HG03378 (cell line): ENCODE measurements around the gene SPTLC3.
A peak's percentile ranks its signal among the peaks of the same experiment; 100 is the strongest.

Experiments used
- ATAC-seq: cut with Tn5 transposase; IDR thresholded peaks from one replicate; pipeline ENCODE4 v1.9.1; 2021; ENCODE audit warnings: mild to moderate bottlenecking, moderate library complexity; ENCODE audit not compliant: unreplicated experiment

Gene SPTLC3

GRCh38 chr20:13174402-13174801 lies 165.6 kb downstream of the SPTLC3 start:
- peak; percentile 84 for ATAC-seq

DNA sequence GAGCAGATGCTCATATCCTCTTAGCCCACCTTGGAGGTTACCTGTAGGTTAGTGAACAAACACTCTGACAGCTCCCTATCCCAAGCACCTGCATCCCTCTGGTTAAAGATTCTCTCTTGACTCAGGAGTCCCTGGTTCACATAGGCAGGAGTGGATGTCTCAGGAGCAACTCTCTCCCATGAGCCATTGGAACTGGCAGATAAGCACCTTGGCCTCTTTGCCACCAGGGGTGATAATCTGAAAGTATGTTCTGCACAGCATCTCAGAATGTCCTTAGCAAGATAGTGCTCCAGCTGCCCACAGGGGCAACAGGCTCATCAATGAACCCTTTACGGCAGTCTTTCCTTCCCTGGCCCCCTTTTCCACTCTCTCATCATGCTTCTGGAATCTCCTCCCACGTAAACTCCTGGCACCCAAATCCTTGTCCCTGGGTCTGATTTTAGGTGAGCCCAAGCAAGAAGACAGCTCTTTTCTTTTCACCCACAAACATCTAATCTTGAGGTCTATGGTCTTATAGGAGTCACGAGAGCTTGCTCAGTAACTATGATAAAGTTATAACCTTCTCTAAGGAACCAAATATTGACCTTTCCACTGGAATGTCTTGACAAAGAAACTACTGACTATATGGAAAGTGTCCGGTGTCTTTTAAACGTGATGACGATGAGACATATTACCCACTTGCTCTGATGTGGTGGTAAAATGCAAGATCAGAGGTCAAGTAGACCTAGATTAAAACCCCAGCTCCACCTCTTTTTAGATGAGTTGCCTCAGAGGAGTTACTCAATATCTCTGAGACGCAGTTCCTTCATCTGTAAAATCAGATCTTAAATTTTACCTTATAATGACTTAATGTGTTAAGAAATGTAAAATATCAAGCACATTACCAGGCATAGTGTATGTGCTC lies 172.5 kb downstream of the SPTLC3 start:
- ATAC-seq, result no peak

DNA sequence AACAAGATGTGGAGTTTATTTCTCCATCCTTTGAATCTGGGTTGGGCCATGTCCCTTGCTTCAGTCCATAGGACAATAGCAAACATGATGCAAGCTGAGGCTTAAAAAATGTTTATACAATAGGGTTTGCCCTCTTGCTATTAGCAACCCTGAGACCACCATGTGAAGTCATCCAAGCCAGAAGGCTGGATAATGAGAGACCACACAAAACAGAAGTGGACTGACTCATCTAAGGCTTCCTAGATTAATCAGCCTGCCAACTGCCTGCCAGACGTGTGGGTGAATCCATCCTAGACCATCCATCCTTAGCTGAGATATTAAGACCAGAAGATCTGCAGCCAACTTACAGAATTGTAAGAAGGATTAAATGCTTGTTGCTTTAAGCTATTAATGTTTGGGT lies 174.2 kb downstream of the SPTLC3 start:
- ATAC-seq, result no peak

GRCh38 chr20:13186043-13186774 lies 177.4 kb downstream of the SPTLC3 start:
- ATAC-seq, result no peak

DNA sequence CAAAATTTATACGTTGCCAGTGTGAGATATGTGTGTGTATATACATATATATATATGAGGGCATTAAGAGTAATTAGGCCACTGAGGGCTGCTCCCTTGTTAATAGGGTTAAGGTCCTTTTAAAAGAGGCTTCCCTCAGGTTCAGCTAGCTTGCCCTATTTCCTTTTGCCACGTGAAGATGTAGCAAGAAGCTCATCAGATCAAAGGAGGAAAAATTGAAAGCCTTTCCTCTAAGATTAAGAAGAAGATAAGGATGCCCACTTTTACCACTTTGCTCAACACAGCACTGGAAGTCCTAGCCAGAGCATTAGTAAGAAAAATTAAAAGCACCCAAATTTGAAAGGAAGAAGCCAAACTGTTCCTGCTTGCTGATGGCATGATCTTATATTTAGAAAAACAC lies 179.1 kb downstream of the SPTLC3 start:
- ATAC-seq, result no peak

- ATAC-seq, result no peak
Measured at GRCh38 chr20:13199279-13199678, 190.5 kb downstream of the SPTLC3 start.

DNA sequence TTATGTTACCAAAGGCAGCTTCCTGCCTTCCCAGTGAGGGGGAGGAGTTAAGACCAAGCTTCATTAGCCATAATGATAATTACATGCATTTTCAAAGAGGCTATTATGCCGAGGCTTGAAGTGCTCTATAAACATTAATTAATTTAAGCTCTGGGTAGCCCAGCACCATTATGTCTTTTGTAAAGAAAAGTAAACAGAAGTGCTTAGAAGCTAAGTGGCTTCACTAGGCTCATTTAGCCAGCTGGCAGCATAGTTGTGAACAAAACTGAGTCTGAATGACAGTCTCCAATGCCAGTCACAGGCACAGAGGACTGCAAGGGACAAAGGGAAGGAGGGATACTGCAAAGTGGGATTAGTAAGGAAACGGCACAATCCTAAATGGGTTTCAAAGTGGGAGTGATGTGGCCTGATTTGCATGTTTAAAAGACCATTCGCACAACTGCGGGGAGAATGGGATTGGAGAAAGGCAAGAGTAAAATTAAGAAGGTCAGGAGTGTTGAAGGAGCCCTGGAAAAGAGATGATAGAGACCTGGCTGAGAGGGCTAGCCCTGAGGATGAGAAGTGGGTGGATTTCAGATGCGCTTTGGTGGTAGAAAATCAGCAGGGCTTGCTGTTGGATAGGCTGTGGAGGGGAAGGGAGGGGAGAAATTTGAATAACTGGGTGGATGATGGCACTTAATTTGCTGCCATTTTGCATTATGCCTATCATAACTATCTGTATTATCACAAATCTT lies 192.2 kb downstream of the SPTLC3 start:
- no peak for ATAC-seq

GRCh38 chr20:13202565-13202964 lies 193.8 kb downstream of the SPTLC3 start:
- no peak for ATAC-seq

DNA sequence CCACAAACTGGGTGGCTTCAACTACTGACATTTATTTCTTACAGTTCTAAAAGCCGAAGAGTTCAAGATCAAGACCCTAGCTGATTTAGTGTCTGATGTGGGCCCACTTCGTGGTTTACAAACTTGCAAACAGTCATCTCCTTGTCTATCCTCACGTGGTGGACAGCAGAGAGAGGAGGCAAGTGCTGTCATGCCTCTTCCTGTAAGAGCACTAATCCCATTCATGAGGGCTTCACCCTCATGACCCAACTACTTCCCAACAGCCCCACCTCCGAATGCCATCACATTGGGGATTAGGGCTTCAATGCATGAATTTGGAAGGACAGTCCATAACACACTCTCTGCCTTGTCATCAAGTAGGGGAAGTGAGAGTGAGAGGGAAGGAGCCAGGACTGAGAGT lies 196.7 kb downstream of the SPTLC3 start:
- no peak for ATAC-seq

- no peak for ATAC-seq
Measured at GRCh38 chr20:13205848-13206434, 197.2 kb downstream of the SPTLC3 start.

- ATAC-seq, result no peak
Measured at GRCh38 chr20:13207016-13207415, 198.2 kb downstream of the SPTLC3 start.

GRCh38 chr20:13211956-13212618 lies 203.3 kb downstream of the SPTLC3 start:
- no peak for ATAC-seq

DNA sequence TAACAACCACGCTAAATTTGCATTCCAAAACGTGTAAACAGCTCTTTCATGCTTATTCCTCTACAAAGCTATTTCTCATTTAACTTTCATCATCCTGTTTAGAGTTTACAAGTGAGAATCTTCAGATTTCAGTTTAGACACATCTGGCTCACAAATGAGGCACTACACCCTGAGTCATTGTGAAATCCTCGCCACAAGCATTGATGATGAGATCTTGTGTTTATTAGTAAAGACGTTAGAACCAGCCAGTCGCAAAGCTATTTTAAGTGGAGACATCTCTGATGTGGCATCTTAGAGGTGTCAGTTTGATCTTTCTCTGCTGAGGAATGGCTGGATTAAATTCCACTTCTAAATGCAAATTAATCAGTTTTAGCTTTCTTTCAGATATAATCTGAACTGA lies 204.0 kb downstream of the SPTLC3 start:
- ATAC-seq, result no peak

DNA sequence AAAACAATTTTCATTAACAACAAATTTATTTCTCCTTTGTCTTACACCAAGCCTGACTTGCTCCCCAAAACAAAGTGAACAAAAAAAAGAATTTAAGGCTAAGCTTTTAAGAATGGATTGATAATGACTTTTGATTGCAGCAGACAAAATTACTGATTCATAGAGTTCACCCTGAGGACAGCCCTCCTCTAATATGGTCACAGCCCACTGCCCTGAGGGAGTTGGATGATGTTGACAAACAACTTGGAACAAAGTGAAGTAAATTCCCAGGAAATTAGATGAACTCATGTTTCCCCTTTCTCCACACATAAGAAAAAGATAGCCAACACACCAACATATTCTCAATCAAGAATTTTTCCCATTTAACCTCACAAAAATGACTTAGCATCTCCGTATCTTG lies 204.6 kb downstream of the SPTLC3 start:
- no peak for ATAC-seq

GRCh38 chr20:13216533-13216932 lies 207.8 kb downstream of the SPTLC3 start:
- ATAC-seq, result no peak
